Brain pericyte (primary cell): Measurements from ENCODE around the gene BCAS4.
"Not testable (repeated sequence)": the region's sequence is repeated elsewhere in the genome, so short reads cannot be mapped to it uniquely, and the experiment has no call there.

Source experiments
- DNase-seq: peaks from one replicate; pipeline ENCODE4 v3.0.0-alpha.2; 2012; ENCODE audit warnings: low read depth, low spot score

BCAS4 gene

DNA sequence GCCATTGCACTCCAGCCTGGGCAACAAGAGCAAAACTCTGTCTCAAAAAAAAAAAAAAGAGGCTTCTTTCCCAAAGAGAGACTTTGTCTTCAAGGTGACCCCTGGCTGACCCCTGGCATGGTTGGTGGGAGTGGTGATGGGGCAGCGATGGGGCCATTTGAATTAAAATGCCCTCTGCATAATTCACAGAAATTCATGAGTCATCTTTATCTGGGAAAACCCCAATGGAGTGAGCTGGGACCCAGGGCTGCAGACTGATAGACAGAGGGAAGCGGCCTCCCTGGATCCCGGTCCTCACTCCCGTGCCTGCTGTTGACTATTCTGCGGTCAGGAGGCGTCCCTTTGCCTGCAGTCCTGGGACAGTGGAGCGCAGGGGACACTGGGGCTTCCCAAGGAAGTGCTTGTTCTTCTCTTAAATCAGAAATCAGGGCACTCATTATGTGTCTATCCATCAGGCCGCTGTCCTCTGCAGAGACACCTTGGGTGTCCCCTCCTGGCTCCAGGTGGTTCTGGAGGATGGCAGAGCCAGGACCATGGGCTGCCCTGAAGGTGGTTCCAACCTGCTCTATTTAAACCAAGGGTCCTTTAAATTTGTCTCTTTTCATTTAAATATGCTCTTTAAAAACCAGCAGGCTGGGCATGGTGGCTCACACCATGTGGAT is 23.3 kb upstream of the BCAS4 start:
- DNase-seq = not testable (repeated sequence)

DNA sequence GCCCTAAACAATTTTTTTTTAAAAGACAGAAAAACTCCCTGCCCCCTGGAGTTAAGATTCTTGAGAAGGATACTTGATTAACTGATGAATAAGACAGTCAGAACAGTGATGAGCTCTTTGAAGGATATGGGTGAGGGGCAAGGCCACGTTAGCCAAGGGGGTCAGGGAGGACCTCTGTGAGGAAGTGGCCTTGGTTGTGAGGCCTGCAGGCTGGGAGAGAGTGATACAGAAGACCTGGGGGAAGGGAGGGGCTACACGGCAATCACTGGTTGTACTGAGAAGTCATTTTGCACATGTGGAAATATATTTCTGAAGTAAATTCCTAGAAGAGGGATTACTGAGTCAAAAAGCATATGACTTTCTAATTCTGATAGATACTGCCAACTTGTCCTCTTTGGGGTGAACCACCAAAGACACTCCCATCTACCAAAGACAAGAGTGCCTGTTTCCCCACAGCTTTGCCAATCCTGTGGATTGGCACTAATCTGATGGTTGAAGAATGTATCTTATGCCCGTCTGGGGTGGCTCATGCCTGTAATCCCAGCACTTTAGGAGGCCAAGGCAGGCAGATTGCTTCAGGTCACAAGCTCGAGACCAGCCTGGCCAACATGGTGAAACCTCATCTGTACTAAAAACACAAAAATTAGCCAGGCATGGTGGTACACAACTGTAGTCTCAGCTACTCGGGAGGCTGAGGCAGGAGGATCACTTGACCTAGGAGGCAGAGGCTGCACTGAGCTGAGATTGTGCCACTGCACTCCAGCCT is 22.3 kb upstream of the BCAS4 start:
- DNase-seq = no peak

GRCh38 chr20:50774515-50774914 is 20.3 kb upstream of the BCAS4 start:
- DNase-seq = no peak

DNA sequence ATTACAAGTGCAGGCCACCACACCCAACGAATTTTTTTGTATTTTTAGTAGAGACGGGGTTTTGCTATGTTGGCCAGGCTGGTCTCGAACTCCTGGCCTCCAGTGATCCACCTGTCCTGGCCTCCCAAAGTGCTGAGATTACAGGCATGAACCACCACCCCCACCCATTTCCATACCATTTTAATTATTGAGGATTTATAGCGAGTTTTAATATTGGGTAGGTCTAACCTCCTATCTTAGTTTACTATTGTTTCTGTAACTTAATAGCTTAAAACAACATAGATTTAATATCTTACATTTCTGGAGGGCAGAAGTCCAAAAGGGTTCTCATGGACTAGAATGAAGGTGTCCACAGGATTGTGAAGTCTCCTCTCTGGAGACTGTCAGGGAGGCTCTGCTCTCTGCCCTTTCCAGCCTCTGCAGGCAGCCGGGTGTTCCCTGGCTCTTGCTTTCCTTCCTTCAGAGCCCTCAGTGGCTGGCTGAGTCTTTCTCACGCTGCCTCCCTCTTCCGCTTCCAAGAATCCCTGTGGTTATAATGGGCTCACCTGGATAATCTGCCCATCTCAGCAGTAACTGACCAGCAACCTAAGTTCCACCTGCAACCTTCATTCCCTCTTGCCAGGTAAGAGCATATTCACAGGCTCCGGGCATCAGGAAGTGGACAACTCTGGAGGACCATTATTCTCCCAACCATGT is 18.6 kb upstream of the BCAS4 start:
- no peak for DNase-seq

DNA sequence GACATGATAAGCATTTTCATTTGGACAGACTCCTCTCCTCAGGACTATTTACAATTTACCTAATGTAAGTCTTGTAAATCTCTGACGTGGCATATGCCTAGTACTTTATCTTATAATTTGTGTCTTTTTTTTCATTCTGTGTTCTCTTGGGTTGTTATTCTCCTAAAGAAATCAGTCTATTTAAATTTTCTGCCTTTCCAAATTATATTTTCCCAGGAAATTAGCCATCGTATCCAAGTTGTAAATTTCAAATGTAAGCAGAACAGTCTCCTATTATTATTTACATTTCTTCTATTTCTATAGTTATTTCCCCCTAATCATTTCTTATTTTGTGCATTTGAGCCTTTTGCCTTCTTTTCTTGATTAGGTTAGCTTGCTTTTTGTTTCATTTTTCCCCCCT is 17.5 kb upstream of the BCAS4 start:
- DNase-seq = no peak

DNA sequence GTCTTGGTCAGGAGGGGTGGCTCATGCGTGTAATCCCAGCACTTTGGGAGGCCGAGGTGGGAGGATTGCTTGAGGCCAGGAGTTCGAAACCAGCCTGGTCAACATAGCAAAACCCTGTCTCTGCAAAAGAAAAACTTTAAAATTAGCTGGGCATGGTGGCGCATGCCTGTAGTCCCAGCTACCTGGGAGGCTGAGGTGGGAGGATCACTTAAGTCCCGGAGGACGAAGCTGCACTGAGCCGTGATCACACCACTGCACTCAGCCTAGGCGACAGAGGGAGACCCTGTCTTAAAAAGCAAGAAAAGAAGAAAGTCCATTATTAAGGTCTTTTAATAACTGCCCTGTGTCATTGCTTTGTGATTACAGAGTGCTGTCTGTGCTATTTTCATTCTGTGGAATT is 15.9 kb upstream of the BCAS4 start:
- DNase-seq = not testable (repeated sequence)

DNA sequence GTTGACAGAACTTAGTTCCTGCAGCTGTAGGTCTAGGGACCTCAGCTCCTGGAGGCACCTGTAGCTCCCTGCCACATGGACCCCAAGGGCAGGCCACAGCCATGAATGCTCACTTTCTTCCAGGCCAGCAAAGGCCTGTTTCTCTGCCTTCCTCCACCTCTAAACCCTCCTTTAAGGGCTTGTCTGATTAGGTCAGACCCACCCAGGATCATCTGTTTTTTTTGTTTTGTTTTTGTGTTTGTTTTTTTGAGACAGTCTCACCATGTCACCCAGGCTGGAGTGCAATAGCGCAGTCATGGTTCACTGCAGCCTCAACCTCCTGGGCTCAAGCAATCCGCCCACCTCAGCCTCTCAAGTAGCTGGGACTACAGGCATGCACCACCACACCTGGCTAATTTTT is 11.5 kb upstream of the BCAS4 start:
- no peak for DNase-seq

- DNase-seq = no peak
Observed at GRCh38 chr20:50783903-50784302, 11.0 kb upstream of the BCAS4 start.

GRCh38 chr20:50784464-50784863 is 10.4 kb upstream of the BCAS4 start:
- DNase-seq = no peak

- no peak for DNase-seq
Observed at GRCh38 chr20:50786703-50787102, 8.2 kb upstream of the BCAS4 start.

DNA sequence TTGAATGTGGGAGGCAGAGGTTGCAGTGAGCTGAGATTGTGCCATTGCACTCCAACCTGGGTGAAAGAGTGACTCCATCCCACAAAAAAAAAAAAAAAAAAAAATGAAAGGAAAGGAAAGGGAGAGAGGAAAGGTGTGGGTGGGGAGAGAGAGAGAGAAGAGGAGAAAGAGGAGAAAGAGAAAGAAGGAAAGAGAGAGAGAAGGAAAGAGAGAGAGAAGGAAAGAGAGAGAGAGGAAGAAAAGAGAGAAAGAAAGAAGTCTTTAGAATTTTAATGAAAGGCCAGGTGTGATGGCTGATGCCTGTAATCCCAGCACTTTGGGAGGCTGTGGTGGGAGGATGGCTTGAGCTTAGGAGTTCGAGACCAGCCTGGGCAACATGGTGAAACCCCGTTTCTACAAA is 7.7 kb upstream of the BCAS4 start:
- no peak for DNase-seq

DNA sequence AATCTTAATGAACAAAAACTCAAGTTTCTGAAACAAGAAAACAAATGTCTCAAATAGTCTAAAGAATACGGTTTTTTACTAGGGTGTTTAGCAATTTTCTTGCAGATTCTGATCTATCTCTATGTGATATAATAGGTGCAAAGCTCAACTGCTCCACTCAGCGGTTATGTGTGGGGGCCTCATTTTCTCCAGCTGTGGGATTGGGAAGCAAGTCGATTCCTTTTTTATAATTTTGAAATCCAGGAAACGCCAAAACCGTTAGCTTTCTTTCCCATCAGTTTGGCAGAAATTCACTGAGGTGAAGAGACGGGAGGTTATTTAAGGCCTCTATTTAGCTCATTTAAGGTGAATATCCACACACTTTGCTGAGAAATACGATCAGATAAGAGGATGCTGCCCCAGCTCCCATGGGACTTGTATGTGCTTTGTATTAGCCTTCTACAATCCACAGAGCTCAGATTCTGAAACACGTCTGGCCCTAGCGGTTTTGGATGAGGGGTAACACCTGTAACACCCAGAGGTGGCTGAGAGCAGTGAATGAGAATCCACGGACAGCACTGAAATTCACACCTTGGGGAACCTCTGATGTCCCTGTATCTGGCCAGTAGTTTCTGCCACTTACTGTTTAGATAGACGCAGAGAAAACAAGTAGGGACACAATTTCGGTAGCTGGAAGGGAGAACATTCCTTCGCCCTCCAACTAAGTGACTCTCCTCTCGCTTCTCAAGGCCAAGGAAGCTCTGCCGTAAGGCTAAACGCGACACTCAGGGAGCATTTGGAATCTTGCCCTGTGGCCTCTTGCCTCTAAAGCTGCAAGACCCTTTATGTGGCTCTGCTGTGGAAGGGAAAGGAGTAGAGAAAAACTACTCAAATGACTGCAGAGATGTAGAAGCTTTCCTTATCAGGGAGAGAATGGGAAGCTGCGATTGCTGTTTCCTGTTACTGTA is 6.5 kb upstream of the BCAS4 start:
- DNase-seq = no peak

DNA sequence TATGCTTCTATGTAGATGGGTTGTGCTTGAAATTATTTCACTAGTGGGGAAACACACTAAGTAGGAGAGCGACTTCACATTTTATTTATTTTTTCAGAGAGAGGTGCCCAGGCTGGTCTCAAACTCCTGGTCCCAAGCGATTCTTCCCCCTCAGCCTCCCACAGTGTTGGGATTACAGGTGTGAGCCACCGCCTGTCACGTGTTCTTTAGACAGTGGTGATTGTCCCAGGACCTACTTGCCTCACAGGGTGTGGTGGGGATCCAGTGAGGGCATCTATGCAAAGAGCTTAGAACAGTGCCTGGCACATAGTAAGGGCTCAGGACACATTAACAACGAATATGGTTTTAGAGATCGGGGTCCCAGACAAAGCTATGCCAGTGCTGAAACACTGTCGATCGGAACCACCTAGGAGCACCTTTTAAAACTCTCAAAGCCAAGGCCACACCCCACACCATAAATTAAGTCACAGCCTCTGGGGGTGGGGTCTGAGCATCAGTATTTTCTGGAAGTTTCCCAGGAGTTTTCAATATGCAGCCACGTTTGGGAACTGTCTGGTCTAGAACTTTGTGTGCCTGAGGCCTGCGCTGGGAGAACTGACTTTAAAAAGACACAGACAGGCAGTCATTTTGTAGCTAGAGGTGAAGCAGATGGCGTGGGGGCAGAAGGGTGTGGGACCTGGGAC is 4.8 kb upstream of the BCAS4 start:
- no peak for DNase-seq

DNA sequence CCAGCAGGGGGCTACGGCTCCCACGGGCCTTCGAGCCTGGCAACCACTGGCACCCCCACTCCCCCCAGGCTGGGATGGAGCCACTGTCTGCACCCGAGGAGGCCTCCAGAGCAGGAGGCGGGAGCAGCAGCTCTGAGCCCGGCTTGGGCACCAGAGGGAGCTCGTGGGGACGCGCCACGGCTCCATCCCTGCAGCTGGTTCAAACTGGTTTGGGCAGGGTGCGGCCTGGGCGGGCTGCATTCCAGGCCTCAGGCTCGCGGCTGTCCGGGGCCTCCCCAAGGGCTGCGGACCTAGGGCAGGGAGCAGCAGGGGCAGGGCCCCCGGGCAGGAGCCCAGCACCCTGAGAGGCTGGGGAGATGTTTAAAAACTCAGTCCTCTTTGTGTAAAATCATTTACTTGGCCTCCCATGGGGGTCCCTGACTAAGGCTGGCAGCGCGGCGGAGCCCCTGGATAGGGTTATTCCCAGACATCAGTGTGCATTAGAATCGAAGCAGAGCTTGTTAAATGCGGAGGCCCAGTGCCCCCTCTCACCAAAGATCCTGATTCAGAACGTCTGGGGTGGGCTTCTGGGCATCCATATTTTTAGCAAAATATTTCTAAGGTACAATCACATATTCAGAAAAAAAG is 4.1 kb upstream of the BCAS4 start:
- DNase-seq = no peak

DNA sequence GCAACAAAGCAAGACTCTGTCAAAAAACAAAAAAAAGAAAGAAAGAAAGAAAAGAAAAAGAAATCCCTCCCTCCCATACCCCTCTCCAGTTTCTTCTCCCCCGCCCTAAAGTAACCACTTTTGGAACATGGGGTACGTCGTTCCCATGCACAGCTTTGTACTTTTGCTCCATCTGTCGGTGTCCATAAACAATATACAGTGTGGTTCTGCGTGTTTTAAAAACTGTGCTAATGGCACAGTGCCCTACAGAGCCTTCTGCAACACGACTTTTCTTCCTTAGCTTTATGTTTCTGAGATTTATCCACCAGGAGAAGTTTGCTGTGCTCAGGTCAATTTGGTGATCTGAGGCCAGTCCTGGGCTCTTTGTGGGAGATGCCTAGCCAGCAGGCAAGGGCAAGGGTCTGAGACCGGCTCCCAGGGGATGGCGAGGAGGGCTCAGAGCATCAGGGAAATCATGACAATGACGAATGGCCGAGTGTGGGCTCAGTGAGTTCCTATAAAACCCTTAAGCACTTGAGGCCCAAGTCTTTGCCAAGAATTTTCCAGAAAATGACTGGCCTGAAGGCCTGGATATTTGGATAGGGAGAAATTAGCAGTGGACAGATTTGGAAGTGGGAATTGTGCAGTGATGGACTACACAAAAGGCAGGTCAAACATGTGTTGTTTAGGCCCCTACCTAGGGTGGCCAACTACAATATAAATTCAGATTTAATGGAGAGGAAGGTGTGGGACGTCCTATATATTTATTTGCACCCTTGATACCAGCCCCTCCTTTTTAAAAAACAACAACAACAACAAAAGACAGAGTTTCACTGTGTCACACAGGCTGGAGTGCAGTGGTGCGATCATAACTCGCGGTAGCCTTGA is 1.9 kb upstream of the BCAS4 start:
- no peak for DNase-seq

DNA sequence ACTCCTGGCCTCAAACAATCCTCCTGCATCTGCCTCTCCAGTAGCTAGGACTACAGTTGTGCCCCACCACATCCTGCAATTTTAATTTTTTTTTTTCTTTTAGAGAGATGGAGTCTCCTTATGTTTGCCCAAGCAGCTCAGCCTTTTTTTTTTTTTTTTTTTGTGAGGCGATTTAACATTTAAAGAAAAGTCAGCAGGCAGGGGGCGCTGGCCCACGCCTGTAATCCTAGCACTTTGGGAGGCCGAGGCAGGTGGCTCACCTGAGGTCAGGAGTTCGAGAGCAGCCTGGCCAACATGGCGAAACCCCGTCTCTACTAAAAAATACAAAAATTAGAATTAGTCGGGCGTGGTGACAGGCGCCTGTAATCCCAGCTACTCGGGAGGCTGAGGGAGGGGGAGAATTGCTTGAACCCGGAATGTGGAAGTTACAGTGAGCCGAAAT is 1.3 kb upstream of the BCAS4 start:
- not testable (repeated sequence) for DNase-seq

GRCh38 chr20:50794181-50794845 is 548 bp upstream of the BCAS4 start:
- DNase-seq = no peak

- DNase-seq = no peak
Observed at GRCh38 chr20:50797142-50797541, 2.3 kb downstream of the BCAS4 start.

DNA sequence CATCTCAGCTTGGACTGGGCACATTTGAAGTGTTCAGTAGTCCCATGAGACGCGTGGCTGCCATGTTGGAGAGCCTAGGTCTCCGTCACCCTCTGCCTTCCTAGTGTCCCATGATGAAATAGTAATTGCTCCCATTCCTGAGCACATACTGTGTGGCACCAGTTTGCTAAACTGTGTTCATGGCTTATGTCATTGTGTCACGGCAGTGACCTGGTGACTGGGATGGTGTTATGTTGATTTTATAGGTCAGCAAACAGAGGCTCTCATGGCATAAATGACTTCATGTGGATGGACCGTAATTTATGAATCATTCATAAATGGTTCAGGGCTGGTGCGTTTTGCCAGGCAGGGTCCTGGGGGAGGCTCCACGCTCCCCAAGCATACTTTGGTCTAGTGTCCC is 3.8 kb downstream of the BCAS4 start:
- DNase-seq = no peak
